Hepatocyte (in vitro differentiated cells): ENCODE results near the gene LONP1.

Experiments
- EZH2 ChIP-seq: fragments of 200-600 bp; sonication (generic); IDR thresholded peaks from 2 replicates; pipeline ENCODE4 v1.6.1; 2016; ENCODE audit warnings: antibody characterized with exemption, mild to moderate bottlenecking, borderline replicate concordance
- EZH2phosphoT487 ChIP-seq: fragments of 200-600 bp; sonication (generic); IDR thresholded peaks from one replicate; pipeline ENCODE4 v1.6.1; 2018; ENCODE audit warnings: antibody characterized with exemption, mild to moderate bottlenecking, low read depth, moderate library complexity; ENCODE audit not compliant: unreplicated experiment, severe bottlenecking
- TF ChIP-seq, protein P1 (sequence below): fragments of 200-600 bp; sonication (generic); IDR thresholded peaks from 2 replicates; pipeline ENCODE4 v1.5.1; 2016; ENCODE audit warnings: antibody characterized with exemption, mild to moderate bottlenecking; ENCODE audit not compliant: poor library complexity

DNA sequence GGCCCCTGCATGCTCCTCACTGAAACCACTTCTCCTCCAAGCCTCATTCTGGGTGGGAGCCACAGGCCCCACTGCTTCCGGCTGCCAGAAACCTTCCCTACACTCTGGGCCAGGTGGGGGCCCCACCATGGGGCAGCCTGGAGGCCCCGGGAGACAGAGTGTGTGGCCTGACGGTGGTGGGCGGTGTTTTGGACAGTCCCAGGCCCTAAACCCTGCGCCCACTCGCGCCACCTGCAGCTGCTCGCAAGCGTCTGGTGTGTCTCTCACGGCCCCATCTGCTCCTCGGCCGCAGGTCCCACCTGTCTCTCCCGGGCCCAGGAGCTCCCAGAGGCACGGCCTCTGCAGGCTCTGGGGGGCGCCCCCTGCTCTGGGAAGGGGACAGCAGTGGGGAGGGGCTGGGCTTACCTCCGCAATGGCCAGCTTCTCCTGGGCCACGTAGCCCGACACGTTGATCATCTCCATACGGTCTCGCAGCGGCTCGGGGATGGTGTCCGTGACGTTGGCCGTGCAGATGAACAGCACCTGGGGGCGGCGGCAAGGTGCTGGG, 24.2 kb downstream of the LONP1 start:
- TF ChIP-seq, protein P1, sequence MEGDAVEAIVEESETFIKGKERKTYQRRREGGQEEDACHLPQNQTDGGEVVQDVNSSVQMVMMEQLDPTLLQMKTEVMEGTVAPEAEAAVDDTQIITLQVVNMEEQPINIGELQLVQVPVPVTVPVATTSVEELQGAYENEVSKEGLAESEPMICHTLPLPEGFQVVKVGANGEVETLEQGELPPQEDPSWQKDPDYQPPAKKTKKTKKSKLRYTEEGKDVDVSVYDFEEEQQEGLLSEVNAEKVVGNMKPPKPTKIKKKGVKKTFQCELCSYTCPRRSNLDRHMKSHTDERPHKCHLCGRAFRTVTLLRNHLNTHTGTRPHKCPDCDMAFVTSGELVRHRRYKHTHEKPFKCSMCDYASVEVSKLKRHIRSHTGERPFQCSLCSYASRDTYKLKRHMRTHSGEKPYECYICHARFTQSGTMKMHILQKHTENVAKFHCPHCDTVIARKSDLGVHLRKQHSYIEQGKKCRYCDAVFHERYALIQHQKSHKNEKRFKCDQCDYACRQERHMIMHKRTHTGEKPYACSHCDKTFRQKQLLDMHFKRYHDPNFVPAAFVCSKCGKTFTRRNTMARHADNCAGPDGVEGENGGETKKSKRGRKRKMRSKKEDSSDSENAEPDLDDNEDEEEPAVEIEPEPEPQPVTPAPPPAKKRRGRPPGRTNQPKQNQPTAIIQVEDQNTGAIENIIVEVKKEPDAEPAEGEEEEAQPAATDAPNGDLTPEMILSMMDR: no peak
- no peak for TF ChIP-seq EZH2
- TF ChIP-seq EZH2phosphoT487: no peak
